Stimulated activated CD4-positive, alpha-beta T cell treated with anti-CD3 and anti-CD28 coated beads, Interleukin-12 subunit alpha, Interleukin-12 subunit beta, amount 100 ng/mL, for 4 hours (primary cell): ENCODE data around the gene RAPGEF4.
A peak's percentile ranks its signal among the peaks of the same experiment; 100 is the strongest.
"Not testable (repeated sequence)": the region's sequence is repeated elsewhere in the genome, so short reads cannot be mapped to it uniquely, and the experiment has no call there.

ENCODE experiments used
- DNase-seq: peaks from one replicate; pipeline ENCODE4 v3.0.0-alpha.2; 2020

Gene RAPGEF4

GRCh38 chr2:172730411-172730810 lies 5.2 kb upstream of the RAPGEF4 start:
- no peak for DNase-seq

GRCh38 chr2:172734711-172735581 lies 699 bp upstream of the RAPGEF4 start:
- peak; percentile 26 for DNase-seq

- no peak for DNase-seq
Observed at GRCh38 chr2:172736424-172737174, 954 bp downstream of the RAPGEF4 start.

GRCh38 chr2:172739661-172740266 lies 4.1 kb downstream of the RAPGEF4 start:
- no peak for DNase-seq

GRCh38 chr2:172740856-172741255 lies 5.2 kb downstream of the RAPGEF4 start:
- DNase-seq, result no peak

- DNase-seq, result no peak
Observed at GRCh38 chr2:172742931-172743540, 7.4 kb downstream of the RAPGEF4 start.

GRCh38 chr2:172743898-172744297 lies 8.3 kb downstream of the RAPGEF4 start:
- no peak for DNase-seq

GRCh38 chr2:172745636-172746035 lies 10.0 kb downstream of the RAPGEF4 start:
- no peak for DNase-seq

GRCh38 chr2:172748543-172748942 lies 12.9 kb downstream of the RAPGEF4 start:
- DNase-seq, result not testable (repeated sequence)

- DNase-seq, result no peak
Observed at GRCh38 chr2:172749388-172749787, 13.7 kb downstream of the RAPGEF4 start.

- no peak for DNase-seq
Observed at GRCh38 chr2:172751564-172751963, 15.9 kb downstream of the RAPGEF4 start.

- DNase-seq, result no peak
Observed at GRCh38 chr2:172753610-172754009, 18.0 kb downstream of the RAPGEF4 start.

GRCh38 chr2:172759441-172759840 lies 23.8 kb downstream of the RAPGEF4 start:
- DNase-seq, result no peak

- no peak for DNase-seq
Observed at GRCh38 chr2:172761306-172761705, 25.7 kb downstream of the RAPGEF4 start.

GRCh38 chr2:172762574-172762973 lies 26.9 kb downstream of the RAPGEF4 start:
- DNase-seq, result no peak

GRCh38 chr2:172763079-172763478 lies 27.4 kb downstream of the RAPGEF4 start:
- DNase-seq, result no peak

GRCh38 chr2:172765662-172766061 lies 30.0 kb downstream of the RAPGEF4 start:
- no peak for DNase-seq

- DNase-seq, result no peak
Observed at GRCh38 chr2:172768401-172768800, 32.8 kb downstream of the RAPGEF4 start.

- DNase-seq, result no peak
Observed at GRCh38 chr2:172769879-172770278, 34.2 kb downstream of the RAPGEF4 start.

- DNase-seq, result no peak
Observed at GRCh38 chr2:172770887-172771286, 35.2 kb downstream of the RAPGEF4 start.

- DNase-seq, result no peak
Observed at GRCh38 chr2:172772633-172773032, 37.0 kb downstream of the RAPGEF4 start.

- DNase-seq, result no peak
Observed at GRCh38 chr2:172774302-172774701, 38.7 kb downstream of the RAPGEF4 start.

- DNase-seq, result no peak
Observed at GRCh38 chr2:172775319-172775718, 39.7 kb downstream of the RAPGEF4 start.
